ENCODE measurements around the gene ARHGEF33. TPM values are rescaled to one million over a fixed set of nuclear protein-coding genes. Genes with fewer than 3 reads are reported as not detected.
A peak's percentile ranks its signal among the peaks of the same experiment; 100 is the strongest.

ARHGEF33 gene
- total RNA-seq (2022) (0.34 and 0.71 TPM in 2 replicates), Bru-seq, nascent RNA (percentile 20 among the genes with signal in this experiment), BruChase-seq, experiment 1, labeled RNA remaining after a 6-hour chase (percentile 37 among the genes with signal in this experiment), BruChase-seq, experiment 2, labeled RNA remaining after a 2-hour chase (percentile 36 among the genes with signal in this experiment)
- long read RNA-seq: 0 reads

DNA sequence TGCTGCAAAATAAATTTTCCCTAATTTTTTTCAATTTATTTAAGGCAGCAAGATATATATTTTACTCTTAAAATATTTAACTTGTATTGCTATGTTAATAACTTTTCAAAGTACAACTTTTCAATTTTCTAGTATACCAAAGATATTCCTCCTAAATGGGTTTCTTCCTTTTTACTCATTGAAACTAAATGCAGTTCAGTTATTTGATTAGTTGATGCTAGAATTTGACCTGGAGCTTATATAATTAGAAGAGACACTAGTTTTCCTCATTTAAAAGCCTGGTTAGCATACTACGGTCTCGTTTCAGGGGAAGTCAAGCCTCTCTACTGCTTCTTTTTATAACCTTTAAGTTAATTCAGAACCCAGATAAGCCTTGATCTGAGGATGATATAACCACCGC lies at the start of gene ARHGEF33:
ARHGEF33 (plus strand) TSS at position 301 of the 400 bp plus-strand sequence. CDS start 29,573 bp downstream, outside the sequence.
- H3K36me3 Mint-ChIP-seq (ENCODE audit: insufficient read depth, unreplicated experiment): no peaks in the 10 kb centered on the region
- no peak within 1 kb of the TSS for H3K27ac Mint-ChIP-seq (ENCODE audit: unreplicated experiment)
- no peaks in the 10 kb centered on the region for H3K27me3 Mint-ChIP-seq (ENCODE audit: unreplicated experiment)
- TF ChIP-seq, protein P1, sequence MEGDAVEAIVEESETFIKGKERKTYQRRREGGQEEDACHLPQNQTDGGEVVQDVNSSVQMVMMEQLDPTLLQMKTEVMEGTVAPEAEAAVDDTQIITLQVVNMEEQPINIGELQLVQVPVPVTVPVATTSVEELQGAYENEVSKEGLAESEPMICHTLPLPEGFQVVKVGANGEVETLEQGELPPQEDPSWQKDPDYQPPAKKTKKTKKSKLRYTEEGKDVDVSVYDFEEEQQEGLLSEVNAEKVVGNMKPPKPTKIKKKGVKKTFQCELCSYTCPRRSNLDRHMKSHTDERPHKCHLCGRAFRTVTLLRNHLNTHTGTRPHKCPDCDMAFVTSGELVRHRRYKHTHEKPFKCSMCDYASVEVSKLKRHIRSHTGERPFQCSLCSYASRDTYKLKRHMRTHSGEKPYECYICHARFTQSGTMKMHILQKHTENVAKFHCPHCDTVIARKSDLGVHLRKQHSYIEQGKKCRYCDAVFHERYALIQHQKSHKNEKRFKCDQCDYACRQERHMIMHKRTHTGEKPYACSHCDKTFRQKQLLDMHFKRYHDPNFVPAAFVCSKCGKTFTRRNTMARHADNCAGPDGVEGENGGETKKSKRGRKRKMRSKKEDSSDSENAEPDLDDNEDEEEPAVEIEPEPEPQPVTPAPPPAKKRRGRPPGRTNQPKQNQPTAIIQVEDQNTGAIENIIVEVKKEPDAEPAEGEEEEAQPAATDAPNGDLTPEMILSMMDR (IDR thresholded peaks at IDR 0.05; ENCODE audit: unreplicated experiment): no peak
- H3K4me3 Mint-ChIP-seq (ENCODE audit: low read depth, unreplicated experiment): no peak within 1 kb of the TSS
- no peak for DNase-seq
- H3K9me3 Mint-ChIP-seq (ENCODE audit: low read depth, unreplicated experiment): no peaks in the 10 kb centered on the region
- intact Hi-C loops (cut with micrococcal nuclease; ENCODE audit: unreplicated experiment): no loop called here
- CTCF ChIA-PET: no interaction called here
- BruUV-seq (replicated peaks): no TSS peak
- H3K4me1 Mint-ChIP-seq (ENCODE audit: low read depth, unreplicated experiment): no peaks in the 10 kb centered on the region

DNA sequence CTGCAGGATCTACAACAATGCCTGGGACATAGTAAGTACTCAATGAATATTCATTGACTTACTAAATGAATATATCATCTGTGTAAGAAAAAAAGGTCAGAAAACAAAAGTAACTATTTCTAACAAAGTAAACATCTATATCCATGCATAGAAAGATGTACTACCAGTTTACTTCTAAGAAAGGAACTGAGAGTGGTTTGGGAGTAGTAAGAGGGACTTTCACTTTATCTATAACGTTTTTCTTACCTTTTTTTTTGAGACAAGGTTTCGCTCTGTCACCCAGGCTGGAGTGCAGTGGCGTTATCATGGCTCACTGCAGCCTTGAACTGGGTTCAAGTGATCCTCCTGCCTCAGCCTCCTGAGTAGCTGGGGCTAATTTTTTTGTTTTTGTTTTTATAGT lies 39.6 kb upstream of the ARHGEF33 start:
- no peak overlapping the region for H3K27ac Mint-ChIP-seq (ENCODE audit: unreplicated experiment)

DNA sequence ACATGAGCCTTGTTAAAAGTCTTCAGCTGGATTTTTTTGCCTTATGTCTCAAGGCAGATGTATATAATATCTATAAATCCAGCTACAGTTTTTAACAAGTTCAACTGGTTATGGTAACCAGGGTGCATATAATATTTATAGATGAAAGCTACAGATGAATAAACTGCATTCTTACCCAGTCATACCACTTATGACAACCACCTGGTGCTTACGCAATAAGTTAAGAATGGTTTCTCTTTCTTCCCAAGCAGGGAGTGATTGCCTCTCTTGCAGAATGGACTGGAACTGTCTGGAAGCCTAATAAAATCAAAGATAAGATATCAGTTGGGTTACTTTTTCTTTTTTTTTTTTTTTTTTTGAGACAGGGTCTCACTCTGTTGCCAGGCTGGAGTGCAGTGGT lies 33.5 kb upstream of the ARHGEF33 start:
- DNase-seq: no peak
- no peak overlapping the region for H3K4me3 Mint-ChIP-seq (ENCODE audit: low read depth, unreplicated experiment)
- H3K27ac Mint-ChIP-seq (ENCODE audit: unreplicated experiment): no peak overlapping the region
- intact Hi-C loops (cut with micrococcal nuclease; ENCODE audit: unreplicated experiment): no loop called here
- TF ChIP-seq, protein P1 (IDR thresholded peaks at IDR 0.05; ENCODE audit: unreplicated experiment): no peak
- no peaks in the 10 kb centered on the region for H3K9me3 Mint-ChIP-seq (ENCODE audit: low read depth, unreplicated experiment)
- peaks cover 17% of the 10 kb centered on the region for H3K36me3 Mint-ChIP-seq (ENCODE audit: insufficient read depth, unreplicated experiment)
- no peaks in the 10 kb centered on the region for H3K4me1 Mint-ChIP-seq (ENCODE audit: low read depth, unreplicated experiment)
- no peaks in the 10 kb centered on the region for H3K27me3 Mint-ChIP-seq (ENCODE audit: unreplicated experiment)
- BruUV-seq (replicated peaks): no TSS peak
- CTCF ChIA-PET: interaction anchor here (0.6 to 0.8 kb wide), 3 partner anchors 26 to 92 kb away, joined by 4 to 6 read pairs (median 6); no protein-coding TSS in a partner anchor

More for the DNA sequence above, 39.6 kb upstream of the ARHGEF33 start:
- TF ChIP-seq, protein P1 (IDR thresholded peaks at IDR 0.05; ENCODE audit: unreplicated experiment): no peak
- H3K4me1 Mint-ChIP-seq (ENCODE audit: low read depth, unreplicated experiment): no peaks in the 10 kb centered on the region
- no TSS peak for BruUV-seq (replicated peaks)
- CTCF ChIA-PET: no interaction called here
- no peaks in the 10 kb centered on the region for H3K27me3 Mint-ChIP-seq (ENCODE audit: unreplicated experiment)
- peaks cover 17% of the 10 kb centered on the region for H3K36me3 Mint-ChIP-seq (ENCODE audit: insufficient read depth, unreplicated experiment)
- no peak for DNase-seq
- no peak overlapping the region for H3K4me3 Mint-ChIP-seq (ENCODE audit: low read depth, unreplicated experiment)
- intact Hi-C loops (cut with micrococcal nuclease; ENCODE audit: unreplicated experiment): no loop called here
- no peaks in the 10 kb centered on the region for H3K9me3 Mint-ChIP-seq (ENCODE audit: low read depth, unreplicated experiment)

DNA sequence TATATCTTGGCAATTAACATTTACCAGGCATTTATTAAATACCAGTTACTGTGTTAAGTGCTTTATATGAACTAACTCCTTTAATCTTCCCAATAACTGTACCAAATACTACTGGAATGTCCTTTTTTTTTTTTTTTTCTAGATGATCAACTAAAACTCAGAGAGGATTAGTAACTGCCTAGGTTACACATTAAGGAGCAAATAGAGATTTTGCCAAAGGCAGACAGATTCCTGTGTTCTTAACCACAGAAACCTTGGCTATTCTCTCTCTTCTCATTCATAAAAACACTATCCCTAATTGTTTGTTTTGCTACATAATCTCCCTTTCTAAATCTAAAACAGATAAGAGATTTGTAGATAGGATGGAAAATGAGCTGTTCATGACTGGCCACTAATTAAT lies 27.2 kb upstream of the ARHGEF33 start:
- Mint-ChIP-seq H3K9me3 (ENCODE audit: low read depth, unreplicated experiment) (no peaks in the 10 kb centered on the region), H3K4me3 (ENCODE audit: low read depth, unreplicated experiment) (no peak overlapping the region), H3K27me3 (ENCODE audit: unreplicated experiment) (no peaks in the 10 kb centered on the region), H3K4me1 (ENCODE audit: low read depth, unreplicated experiment) (peaks cover 9% of the 10 kb centered on the region), H3K36me3 (ENCODE audit: insufficient read depth, unreplicated experiment) (no peaks in the 10 kb centered on the region), H3K27ac (ENCODE audit: unreplicated experiment) (no peak overlapping the region)
- no TSS peak for BruUV-seq (replicated peaks)
- CTCF ChIA-PET: no interaction called here
- TF ChIP-seq, protein P1 (IDR thresholded peaks at IDR 0.05; ENCODE audit: unreplicated experiment): no peak
- DNase-seq: no peak
- intact Hi-C loops (cut with micrococcal nuclease; ENCODE audit: unreplicated experiment): no loop called here

Measured in Calu3 (cell line).